Measurements from ENCODE around the gene SCNN1B.
"Not testable (repeated sequence)": the region's sequence is repeated elsewhere in the genome, so short reads cannot be mapped to it uniquely, and the experiment has no call there.

Gene SCNN1B

GRCh38 chr16:23357761-23358290, 55.7 kb downstream of the SCNN1B start:
- no peak for DNase-seq

DNA sequence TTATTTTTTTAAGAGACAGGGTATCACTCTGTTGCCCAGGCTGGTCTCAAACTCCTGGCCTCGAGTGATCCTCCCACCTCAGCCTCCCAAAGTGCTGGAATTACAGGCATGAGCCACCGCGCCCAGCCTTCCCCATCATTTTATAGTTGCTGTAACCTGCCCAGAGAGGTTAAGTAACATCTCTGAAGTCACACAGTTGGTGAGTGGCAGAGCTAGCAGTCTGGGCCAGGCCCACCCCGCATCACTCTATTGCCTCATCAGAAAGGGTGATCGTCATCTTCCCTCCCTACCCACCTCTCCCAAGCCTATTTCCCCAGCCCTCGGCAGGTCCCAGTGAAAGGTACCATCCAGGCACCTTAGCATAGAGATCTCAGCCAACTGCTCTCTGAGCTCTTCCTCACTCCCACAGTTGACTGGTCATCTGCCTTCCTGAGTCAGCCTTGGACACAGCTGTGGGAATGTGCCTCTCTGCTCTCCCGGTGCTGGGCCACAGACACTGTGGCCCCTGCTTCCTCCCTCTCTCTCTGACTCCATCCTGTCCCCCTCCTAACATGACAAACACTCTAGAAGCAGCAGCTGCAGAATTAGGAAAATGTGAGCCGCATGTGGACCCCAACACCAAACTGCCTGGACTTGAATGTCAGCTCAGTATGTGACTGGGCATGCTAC, 57.1 kb downstream of the SCNN1B start:
- DNase-seq = no peak

- DNase-seq = no peak
Measured at GRCh38 chr16:23362460-23363317, 60.6 kb downstream of the SCNN1B start.

DNA sequence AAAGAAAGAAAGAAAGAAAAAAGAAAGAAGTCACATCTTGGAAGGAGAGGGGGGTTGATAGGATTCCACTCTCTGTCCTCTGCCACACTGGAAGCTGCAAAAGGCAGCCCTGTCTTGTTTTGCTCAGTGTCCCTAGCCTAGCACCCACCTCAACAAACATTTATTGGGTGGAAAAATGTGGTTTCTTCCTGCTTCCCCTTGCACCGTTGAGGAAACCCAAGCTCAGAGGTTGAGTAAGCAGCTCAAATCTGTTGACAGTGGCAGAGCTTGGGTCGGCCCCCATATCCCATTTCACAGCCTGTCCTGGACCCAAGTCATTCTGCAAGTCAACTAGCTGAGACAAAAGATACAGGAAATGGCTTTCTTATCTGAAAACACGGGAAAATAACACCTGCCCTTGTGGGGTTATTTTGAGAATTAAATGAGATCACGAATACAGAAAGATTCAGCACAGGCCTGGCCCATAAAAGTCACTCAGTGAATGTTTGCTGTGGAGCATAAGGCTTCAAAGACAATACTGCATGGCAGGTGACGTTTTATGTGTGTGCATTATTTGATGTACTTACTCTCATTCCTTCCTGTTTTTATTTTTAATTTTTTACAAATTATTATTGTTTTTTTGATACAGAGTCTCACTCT, 63.6 kb downstream of the SCNN1B start:
- no peak for DNase-seq

DNA sequence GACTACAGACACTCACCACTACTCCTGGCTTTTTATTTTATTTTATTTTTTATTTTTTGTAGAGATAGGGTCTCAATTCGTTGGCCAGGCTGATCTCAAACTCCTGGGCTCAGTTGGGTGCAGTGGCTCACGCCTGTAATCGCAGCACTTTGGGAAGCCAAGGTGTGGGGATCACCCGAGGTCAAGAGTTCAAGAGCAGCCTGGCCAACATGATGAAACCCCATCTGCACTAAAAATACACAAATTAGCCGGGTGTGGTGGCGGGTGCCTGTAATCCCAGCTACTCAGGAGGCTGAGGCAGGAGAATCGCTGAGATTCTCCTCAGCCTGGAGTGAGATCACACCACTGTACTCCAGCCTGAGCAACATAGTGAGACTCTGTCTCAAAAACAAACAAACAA, 64.2 kb downstream of the SCNN1B start:
- not testable (repeated sequence) for DNase-seq

- no peak for DNase-seq
Measured at GRCh38 chr16:23367564-23367963, 65.5 kb downstream of the SCNN1B start.

- no peak for DNase-seq
Measured at GRCh38 chr16:23367988-23368387, 65.9 kb downstream of the SCNN1B start.

GRCh38 chr16:23368469-23368868, 66.4 kb downstream of the SCNN1B start:
- no peak for DNase-seq

- no peak for DNase-seq
Measured at GRCh38 chr16:23369416-23369815, 67.3 kb downstream of the SCNN1B start.

DNA sequence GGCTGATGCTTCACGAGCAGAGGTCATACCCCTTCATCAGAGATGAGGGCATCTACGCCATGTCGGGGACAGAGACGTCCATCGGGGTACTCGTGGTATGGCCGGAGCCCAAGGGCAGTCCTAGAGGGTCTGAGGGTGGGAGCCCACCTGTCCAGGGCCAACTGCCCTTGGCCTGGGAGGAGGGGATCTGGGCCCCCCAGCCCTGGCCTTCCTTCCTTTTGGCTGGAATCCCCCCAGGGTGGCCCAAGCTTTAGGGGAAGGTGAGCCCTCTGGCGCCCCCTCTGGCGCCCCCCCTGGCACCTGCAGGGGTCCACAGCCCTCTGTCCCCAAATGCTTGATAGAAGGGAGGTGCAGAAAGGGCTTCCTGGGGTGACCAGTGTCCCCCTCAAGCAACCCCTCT, 69.3 kb downstream of the SCNN1B start:
- DNase-seq = no peak

DNA sequence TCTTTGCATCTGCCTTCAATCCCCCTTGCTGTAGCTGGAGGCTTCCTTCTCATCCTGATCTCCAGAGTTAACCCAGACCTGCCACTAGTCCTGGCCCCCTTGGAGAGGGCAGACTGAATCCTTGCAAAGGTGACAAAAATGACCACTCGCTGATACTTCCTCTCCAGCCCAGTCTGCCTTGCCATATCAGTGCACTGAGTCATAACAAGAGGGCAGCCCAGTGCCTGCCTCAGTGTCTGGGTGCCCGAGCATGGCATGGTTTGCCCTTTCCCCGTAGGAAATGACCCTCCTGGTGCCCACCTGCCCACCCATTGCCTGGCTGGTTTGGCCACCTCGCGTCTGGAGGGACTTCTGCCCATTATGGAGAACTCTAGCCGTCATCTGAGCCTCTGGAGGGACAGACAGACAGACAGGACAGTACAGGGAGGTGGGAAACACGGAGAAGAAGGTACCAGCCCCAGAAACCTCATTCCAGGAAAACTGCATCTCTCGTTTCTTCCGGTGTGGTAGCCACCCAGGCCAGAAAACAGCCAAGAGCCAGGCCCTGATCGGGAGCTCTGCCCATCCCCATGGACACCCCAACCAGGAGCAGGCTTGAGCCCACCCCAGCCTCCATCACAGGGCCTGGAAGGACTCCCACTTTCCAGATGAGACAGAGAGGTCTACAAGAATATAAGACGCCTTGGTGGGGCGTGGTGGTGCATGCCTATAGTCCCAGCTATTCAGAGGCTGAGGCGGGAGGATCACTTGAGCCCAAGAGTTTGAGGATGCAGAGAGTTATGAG, 71.5 kb downstream of the SCNN1B start:
- DNase-seq = no peak

DNA sequence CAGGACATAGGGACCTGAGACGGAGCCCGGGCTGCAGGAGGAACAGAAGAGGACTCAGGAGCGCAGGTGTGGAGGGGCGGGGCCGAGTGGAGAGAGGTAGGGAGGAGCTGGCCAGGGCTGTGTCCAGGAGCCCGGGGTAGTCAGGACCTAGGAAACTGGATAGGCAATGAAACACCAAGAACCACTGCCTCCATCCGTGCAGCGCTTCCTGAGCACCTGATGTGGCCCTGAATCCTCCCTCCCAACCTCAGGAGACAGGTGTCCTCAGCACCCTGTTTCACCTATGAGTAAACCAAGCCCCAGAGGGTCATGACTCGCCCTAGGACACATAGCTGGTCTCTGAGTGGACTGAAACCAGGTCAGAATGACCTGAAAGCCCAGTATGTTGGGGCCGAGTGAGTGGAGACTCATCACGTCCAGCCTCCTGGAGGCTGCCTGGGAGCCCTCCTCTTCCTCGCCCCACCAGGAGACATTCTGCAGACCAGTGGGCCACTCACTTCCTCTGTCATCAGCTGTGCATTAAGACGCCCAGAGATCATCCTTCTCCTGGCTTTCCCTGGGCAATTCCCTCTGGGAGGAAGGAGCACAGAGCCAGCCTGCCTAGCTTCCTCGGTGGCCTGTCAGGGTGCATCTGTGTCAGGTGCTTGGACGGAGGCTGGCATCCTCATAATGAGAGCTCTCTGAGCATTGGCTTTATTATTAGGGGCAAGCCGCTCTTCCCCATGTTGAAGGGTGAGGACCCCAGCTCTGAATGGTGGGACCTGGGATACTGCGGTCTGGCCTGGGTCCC, 72.8 kb downstream of the SCNN1B start:
- DNase-seq = no peak

DNA sequence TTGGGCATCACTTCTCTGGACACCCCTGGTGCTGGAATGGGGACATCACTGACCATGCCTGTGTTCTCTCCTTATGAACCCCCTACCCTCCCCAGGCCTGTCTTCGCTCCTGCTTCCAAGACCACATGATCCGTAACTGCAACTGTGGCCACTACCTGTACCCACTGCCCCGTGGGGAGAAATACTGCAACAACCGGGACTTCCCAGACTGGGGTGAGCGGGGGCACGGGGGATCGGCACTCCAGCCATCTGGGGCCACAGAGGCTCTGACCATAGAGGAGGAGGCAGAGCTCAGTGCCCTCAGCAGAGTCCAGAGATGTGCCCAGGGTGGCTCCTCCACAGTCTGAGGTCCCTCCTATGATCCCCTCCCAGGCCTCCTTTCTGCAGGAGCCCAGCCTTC, 73.5 kb downstream of the SCNN1B start:
- no peak for DNase-seq

DNA sequence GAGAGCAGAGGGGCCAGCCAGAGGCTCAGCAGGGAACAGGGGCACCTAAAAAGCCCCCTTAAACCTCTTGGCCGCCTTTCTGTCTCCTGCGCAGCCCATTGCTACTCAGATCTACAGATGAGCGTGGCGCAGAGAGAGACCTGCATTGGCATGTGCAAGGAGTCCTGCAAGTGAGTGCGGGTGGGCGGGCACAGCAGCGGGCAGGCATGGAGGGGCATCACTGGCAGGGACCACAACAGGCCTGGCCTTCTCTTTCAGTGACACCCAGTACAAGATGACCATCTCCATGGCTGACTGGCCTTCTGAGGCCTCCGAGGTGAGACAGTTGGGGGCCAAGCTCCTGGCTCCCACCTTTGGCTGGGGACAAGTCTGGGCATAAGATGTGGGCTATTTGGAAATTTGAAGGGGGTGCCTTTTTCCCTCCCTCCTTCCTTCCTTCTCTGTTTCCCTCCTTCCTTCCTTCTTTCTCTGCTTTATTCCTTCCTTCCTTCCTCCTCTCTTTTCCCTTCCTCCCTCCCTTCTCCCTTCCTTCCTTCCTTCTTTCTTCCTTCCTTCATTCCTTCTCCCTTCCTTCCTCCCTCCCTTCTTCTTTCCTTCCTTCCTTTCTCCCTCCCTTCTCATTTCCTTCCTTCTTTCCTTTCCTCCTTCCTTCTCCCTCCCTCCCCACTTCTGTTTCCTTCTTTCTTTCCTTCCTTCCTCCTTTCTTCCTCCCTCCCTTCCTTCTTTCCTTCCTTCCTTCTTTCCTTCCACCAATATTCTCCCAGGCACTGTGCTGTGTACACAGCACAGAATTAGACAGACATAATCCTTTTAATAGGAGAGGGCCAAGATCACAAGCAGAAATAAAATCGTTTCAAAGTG, 75.2 kb downstream of the SCNN1B start:
- no peak for DNase-seq

DNA sequence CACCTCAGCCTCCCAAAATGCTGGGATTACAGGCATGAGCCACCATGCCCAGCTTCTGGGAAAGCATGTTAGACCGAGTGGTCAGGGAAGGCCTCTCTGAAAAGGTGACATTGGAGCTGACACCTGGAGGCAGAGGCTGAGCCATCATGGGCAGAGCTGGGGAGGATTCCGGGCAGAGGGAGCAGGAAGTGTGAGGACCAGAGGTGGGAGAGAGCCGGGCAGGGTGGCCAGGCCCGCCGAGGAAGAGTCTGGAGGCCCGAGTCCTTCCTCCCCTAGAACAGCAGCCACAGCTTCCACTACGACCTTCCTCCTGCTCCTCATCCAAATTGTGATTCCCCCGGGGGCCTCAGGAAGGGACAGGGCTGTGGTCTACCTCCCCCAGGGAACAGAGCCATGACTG, 76.2 kb downstream of the SCNN1B start:
- no peak for DNase-seq

- no peak for DNase-seq
Measured at GRCh38 chr16:23378921-23379320, 76.8 kb downstream of the SCNN1B start.

- DNase-seq = no peak
Measured at GRCh38 chr16:23379707-23380106, 77.6 kb downstream of the SCNN1B start.

DNA sequence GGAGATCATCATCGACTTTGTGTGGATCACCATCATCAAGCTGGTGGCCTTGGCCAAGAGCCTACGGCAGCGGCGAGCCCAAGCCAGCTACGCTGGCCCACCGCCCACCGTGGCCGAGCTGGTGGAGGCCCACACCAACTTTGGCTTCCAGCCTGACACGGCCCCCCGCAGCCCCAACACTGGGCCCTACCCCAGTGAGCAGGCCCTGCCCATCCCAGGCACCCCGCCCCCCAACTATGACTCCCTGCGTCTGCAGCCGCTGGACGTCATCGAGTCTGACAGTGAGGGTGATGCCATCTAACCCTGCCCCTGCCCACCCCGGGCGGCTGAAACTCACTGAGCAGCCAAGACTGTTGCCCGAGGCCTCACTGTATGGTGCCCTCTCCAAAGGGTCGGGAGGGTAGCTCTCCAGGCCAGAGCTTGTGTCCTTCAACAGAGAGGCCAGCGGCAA, 78.4 kb downstream of the SCNN1B start:
- DNase-seq = no peak

DNA sequence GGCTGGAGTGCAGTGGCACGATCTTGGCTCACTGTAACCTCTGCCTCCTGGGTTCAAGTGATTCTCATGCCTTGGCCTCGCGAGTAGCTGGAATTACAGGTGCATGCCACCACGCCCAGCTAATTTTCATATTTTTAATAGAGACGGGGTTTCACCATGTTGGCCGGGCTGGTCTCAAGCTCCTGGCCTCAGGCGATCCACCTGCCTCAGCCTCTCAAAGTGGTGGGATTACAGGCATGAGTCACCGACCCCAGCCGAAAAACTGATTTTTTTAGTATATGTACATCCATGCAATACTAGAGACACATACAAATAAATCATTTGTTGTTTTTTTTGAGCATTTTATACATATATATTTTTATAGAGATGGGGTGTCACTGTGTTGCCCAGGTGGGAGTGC, 79.6 kb downstream of the SCNN1B start:
- not testable (repeated sequence) for DNase-seq

DNA sequence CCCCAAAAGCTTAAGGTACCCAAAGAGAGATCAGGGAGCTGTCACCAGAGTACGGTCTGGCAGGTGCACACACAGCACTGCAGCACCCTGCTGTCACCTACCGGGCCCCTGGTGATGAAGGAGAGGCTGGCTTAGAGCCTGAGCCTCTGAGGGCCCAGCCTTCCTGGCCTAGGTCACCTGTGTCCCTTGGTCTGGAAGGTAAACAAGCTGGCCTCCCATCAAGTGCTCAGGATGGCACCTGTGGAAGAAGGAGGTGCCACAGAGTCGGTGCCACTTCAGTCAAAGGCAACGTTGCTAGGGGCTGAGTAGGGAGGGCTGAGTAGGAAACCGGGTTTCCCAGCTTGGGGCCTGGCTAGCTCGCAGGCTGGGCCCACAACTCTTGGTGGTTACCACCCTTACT, 80.2 kb downstream of the SCNN1B start:
- DNase-seq = no peak

DNA sequence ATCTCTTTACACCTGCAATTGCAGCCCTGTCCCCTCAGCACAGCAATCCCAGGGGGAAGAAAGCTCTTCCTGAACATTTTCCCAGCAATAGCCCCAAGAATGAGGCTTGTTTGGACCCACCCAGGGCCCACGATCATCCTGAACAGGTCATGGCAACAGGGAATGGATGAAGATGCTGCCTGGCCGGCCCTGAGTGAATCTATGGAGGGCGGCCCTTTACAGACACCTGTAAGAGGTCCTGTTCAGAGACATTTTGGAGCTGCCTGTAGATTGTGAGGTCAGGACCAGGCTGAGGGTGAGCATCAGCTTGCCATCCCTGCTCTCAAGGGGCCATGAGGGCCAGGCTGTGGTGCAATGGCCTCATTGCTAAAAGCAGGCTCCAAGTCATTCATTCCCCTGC, 81.8 kb downstream of the SCNN1B start:
- no peak for DNase-seq
